ENCODE measurements around the gene ANO3.

The ANO3 gene

DNA sequence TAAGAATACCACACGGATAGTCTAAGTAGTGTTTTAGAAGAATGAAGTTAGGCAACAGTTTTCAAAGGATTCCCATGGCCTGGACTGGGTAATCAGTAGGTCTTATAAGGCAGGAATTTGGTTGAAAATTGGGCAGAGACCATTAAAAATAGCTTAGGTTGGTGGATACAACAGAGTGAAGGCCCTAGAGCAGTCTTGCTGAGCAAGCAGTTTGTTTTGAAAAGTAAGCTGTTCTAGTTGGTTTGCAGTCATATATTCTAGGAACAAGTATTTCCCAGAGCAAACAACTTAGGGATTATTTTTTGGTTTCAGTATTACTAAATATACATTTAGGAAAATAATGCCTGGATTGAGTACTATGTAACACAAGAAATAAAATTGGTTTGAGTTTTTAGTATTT is 175.3 kb downstream of the ANO3 start:
- Histone ChIP-seq H3K18ac (ENCODE audit: low read length) (no peak overlapping the region), H3K36me3 (ENCODE audit: control insufficient read depth, insufficient read depth, low read length) (no peaks in the 10 kb centered on the region), H3K27ac (ENCODE audit: low read depth, low read length) (no peak overlapping the region), H3K4me1 (ENCODE audit: control insufficient read depth, low read depth, low read length) (no peaks in the 10 kb centered on the region), H4K8ac (ENCODE audit: low read depth, low read length) (no peak overlapping the region), H3K9ac (ENCODE audit: low read length) (no peak overlapping the region), H2BK15ac (replicated peaks; ENCODE audit: low read depth) (no peak overlapping the region), H2BK5ac (ENCODE audit: low read length) (no peak overlapping the region), H3K23ac (ENCODE audit: low read length) (no peak overlapping the region), H4K5ac (ENCODE audit: low read length) (no peak overlapping the region), H2BK120ac (ENCODE audit: low read depth, low read length) (no peak overlapping the region), H3K79me2 (ENCODE audit: control insufficient read depth, insufficient read depth, low read length) (no peaks in the 10 kb centered on the region), H3K4me2 (ENCODE audit: low read length) (no peak overlapping the region), H3K4ac (ENCODE audit: low read depth, low read length) (no peak overlapping the region), H3K27me3 (ENCODE audit: insufficient read depth, low read length, poor library complexity) (no peaks in the 10 kb centered on the region), H3K79me1 (ENCODE audit: low read length) (no peaks in the 10 kb centered on the region), H2AK5ac (ENCODE audit: low read length) (no peak overlapping the region), H3K56ac (ENCODE audit: low read length) (no peak overlapping the region), H3K4me3 (ENCODE audit: low read length) (no peak overlapping the region)
- no peak for DNase-seq
- WGBS (ENCODE audit: extremely low coverage, insufficient coverage, low lambda C conversion rate): no CpG with 5 or more reads among the region's 1 CpG

DNA sequence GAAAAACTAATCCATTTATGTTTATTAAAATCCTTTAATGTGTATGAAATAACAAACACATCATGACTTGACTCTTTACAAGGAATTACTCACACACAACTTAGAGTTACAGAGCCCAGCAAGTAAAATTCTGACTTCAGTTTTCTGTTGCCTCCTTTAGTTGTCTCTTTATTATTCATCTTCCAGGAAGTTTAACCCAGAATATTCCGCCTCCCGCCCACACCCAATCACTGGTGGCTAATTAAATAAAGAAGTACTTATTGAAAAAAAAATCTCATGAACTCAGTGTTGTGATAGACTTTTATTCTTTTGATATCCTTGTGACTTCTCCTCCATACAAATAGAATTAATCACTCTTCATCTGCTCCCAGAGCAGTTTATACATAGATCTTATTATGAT is 178.2 kb downstream of the ANO3 start:
- Histone ChIP-seq H3K4me3 (ENCODE audit: low read length) (no peak overlapping the region), H3K27ac (ENCODE audit: low read depth, low read length) (no peak overlapping the region), H3K56ac (ENCODE audit: low read length) (no peak overlapping the region), H3K27me3 (ENCODE audit: insufficient read depth, low read length, poor library complexity) (no peaks in the 10 kb centered on the region), H2BK15ac (replicated peaks; ENCODE audit: low read depth) (no peak overlapping the region), H4K8ac (ENCODE audit: low read depth, low read length) (no peak overlapping the region), H3K36me3 (ENCODE audit: control insufficient read depth, insufficient read depth, low read length) (no peaks in the 10 kb centered on the region), H4K5ac (ENCODE audit: low read length) (no peak overlapping the region), H3K9ac (ENCODE audit: low read length) (no peak overlapping the region), H2BK120ac (ENCODE audit: low read depth, low read length) (no peak overlapping the region), H2AK5ac (ENCODE audit: low read length) (no peak overlapping the region), H3K4me2 (ENCODE audit: low read length) (no peak overlapping the region), H3K23ac (ENCODE audit: low read length) (no peak overlapping the region), H3K79me2 (ENCODE audit: control insufficient read depth, insufficient read depth, low read length) (no peaks in the 10 kb centered on the region), H2BK5ac (ENCODE audit: low read length) (no peak overlapping the region), H3K4me1 (ENCODE audit: control insufficient read depth, low read depth, low read length) (no peaks in the 10 kb centered on the region), H3K4ac (ENCODE audit: low read depth, low read length) (no peak overlapping the region), H3K18ac (ENCODE audit: low read length) (no peak overlapping the region), H3K79me1 (ENCODE audit: low read length) (no peaks in the 10 kb centered on the region)
- no peak for DNase-seq
- no CpG with 5 or more reads among the region's 2 CpGs for WGBS (ENCODE audit: extremely low coverage, insufficient coverage, low lambda C conversion rate)

DNA sequence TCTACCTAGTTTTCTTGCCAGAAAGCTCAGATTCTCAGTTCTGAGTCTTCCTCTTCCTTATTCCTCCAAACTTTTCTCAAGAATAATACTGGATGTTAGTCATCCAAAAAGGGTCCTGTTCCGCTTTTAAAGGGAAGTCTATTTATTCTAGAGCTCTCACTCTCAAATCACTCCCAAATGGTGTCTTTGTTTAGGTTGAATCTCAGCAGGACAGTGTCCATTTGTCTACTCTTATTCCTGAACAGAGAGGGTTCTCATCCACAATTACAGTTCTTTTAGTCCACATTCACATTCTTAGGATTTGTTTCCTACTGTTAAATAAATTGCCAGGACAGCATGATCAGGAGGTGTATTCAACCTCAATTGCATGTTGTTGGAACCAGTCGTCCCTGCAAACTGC is 178.8 kb downstream of the ANO3 start:
- Histone ChIP-seq H3K4me3 (ENCODE audit: low read length) (no peak overlapping the region), H3K56ac (ENCODE audit: low read length) (no peak overlapping the region), H4K8ac (ENCODE audit: low read depth, low read length) (no peak overlapping the region), H3K23ac (ENCODE audit: low read length) (no peak overlapping the region), H2AK5ac (ENCODE audit: low read length) (no peak overlapping the region), H3K9ac (ENCODE audit: low read length) (no peak overlapping the region), H2BK120ac (ENCODE audit: low read depth, low read length) (no peak overlapping the region), H4K5ac (ENCODE audit: low read length) (no peak overlapping the region), H3K79me2 (ENCODE audit: control insufficient read depth, insufficient read depth, low read length) (no peaks in the 10 kb centered on the region), H3K18ac (ENCODE audit: low read length) (no peak overlapping the region), H2BK5ac (ENCODE audit: low read length) (no peak overlapping the region), H3K4me1 (ENCODE audit: control insufficient read depth, low read depth, low read length) (no peaks in the 10 kb centered on the region), H3K4ac (ENCODE audit: low read depth, low read length) (no peak overlapping the region), H2BK15ac (replicated peaks; ENCODE audit: low read depth) (no peak overlapping the region), H3K36me3 (ENCODE audit: control insufficient read depth, insufficient read depth, low read length) (no peaks in the 10 kb centered on the region), H3K27me3 (ENCODE audit: insufficient read depth, low read length, poor library complexity) (no peaks in the 10 kb centered on the region), H3K27ac (ENCODE audit: low read depth, low read length) (no peak overlapping the region), H3K79me1 (ENCODE audit: low read length) (no peaks in the 10 kb centered on the region), H3K4me2 (ENCODE audit: low read length) (no peak overlapping the region)
- no peak for DNase-seq
- WGBS (ENCODE audit: extremely low coverage, insufficient coverage, low lambda C conversion rate): no CpG with 5 or more reads among the region's 2 CpGs

DNA sequence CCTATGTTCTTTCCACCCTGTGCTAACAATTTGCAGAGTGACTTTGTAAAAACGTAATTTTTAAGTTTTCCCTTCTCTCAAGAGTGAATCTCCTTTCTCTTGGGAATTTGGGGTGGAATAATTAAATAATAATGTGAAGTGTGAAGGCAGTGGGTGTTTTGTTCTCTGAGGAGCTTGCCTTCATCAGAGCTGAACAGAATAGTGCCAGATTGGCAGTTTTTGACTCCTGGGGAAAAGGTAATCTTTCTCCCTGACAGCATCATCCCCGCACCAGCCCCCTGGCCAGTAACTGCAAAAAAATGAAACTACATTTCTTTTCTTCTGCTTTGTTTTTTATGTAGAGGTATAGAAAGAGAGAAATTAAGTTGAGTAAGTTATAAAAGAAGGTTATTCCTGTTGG is 180.3 kb downstream of the ANO3 start:
- Histone ChIP-seq H3K23ac (ENCODE audit: low read length) (no peak overlapping the region), H3K18ac (ENCODE audit: low read length) (no peak overlapping the region), H4K8ac (ENCODE audit: low read depth, low read length) (no peak overlapping the region), H2AK5ac (ENCODE audit: low read length) (no peak overlapping the region), H3K56ac (ENCODE audit: low read length) (no peak overlapping the region), H3K79me1 (ENCODE audit: low read length) (no peaks in the 10 kb centered on the region), H2BK15ac (replicated peaks; ENCODE audit: low read depth) (no peak overlapping the region), H3K9ac (ENCODE audit: low read length) (no peak overlapping the region), H3K79me2 (ENCODE audit: control insufficient read depth, insufficient read depth, low read length) (no peaks in the 10 kb centered on the region), H3K4me1 (ENCODE audit: control insufficient read depth, low read depth, low read length) (no peaks in the 10 kb centered on the region), H3K36me3 (ENCODE audit: control insufficient read depth, insufficient read depth, low read length) (no peaks in the 10 kb centered on the region), H3K4me2 (ENCODE audit: low read length) (no peak overlapping the region), H3K4me3 (ENCODE audit: low read length) (no peak overlapping the region), H3K27ac (ENCODE audit: low read depth, low read length) (no peak overlapping the region), H2BK5ac (ENCODE audit: low read length) (no peak overlapping the region), H3K27me3 (ENCODE audit: insufficient read depth, low read length, poor library complexity) (no peaks in the 10 kb centered on the region), H3K4ac (ENCODE audit: low read depth, low read length) (no peak overlapping the region), H2BK120ac (ENCODE audit: low read depth, low read length) (no peak overlapping the region), H4K5ac (ENCODE audit: low read length) (no peak overlapping the region)
- no CpG with 5 or more reads among the region's 2 CpGs for WGBS (ENCODE audit: extremely low coverage, insufficient coverage, low lambda C conversion rate)
- DNase-seq: no peak

DNA sequence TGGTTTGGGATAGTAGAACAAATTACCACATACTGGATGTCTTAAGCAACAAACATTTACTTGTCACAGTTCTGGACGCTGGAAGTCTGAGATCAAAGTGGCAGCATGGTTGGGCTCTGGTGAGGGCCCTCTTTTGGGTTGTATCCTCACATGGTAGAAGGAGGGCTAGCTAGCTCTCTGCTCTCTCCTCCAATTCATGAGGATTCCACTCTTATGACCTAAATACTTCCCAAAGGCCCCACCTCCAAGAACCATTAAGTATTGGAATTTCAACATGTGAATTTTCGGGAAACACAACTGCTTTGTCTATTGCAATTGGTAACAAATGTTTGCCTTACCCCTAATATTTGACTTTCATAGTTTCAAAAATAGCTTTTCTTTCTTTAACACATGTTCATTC is 187.5 kb downstream of the ANO3 start:
- H3K18ac ChIP-seq (ENCODE audit: low read length): no peak overlapping the region
- H3K4me2 ChIP-seq (ENCODE audit: low read length): no peak overlapping the region
- H2BK120ac ChIP-seq (ENCODE audit: low read depth, low read length): no peak overlapping the region
- H3K4me3 ChIP-seq (ENCODE audit: low read length): no peak overlapping the region
- no peaks in the 10 kb centered on the region for H3K27me3 ChIP-seq (ENCODE audit: insufficient read depth, low read length, poor library complexity)
- no peaks in the 10 kb centered on the region for H3K79me2 ChIP-seq (ENCODE audit: control insufficient read depth, insufficient read depth, low read length)
- H4K5ac ChIP-seq (ENCODE audit: low read length): no peak overlapping the region
- no peak overlapping the region for H2BK15ac ChIP-seq (replicated peaks; ENCODE audit: low read depth)
- WGBS (ENCODE audit: extremely low coverage, insufficient coverage, low lambda C conversion rate): no CpG with 5 or more reads among the region's 2 CpGs
- H4K8ac ChIP-seq (ENCODE audit: low read depth, low read length): no peak overlapping the region
- H3K56ac ChIP-seq (ENCODE audit: low read length): no peak overlapping the region
- no peaks in the 10 kb centered on the region for H3K36me3 ChIP-seq (ENCODE audit: control insufficient read depth, insufficient read depth, low read length)
- DNase-seq: peak; percentile 5
- H3K27ac ChIP-seq (ENCODE audit: low read depth, low read length): no peak overlapping the region
- no peak overlapping the region for H3K23ac ChIP-seq (ENCODE audit: low read length)
- H3K9ac ChIP-seq (ENCODE audit: low read length): no peak overlapping the region
- no peak overlapping the region for H2BK5ac ChIP-seq (ENCODE audit: low read length)
- no peak overlapping the region for H2AK5ac ChIP-seq (ENCODE audit: low read length)
- no peak overlapping the region for H3K4ac ChIP-seq (ENCODE audit: low read depth, low read length)
- no peaks in the 10 kb centered on the region for H3K4me1 ChIP-seq (ENCODE audit: control insufficient read depth, low read depth, low read length)
- H3K79me1 ChIP-seq (ENCODE audit: low read length): no peaks in the 10 kb centered on the region

DNA sequence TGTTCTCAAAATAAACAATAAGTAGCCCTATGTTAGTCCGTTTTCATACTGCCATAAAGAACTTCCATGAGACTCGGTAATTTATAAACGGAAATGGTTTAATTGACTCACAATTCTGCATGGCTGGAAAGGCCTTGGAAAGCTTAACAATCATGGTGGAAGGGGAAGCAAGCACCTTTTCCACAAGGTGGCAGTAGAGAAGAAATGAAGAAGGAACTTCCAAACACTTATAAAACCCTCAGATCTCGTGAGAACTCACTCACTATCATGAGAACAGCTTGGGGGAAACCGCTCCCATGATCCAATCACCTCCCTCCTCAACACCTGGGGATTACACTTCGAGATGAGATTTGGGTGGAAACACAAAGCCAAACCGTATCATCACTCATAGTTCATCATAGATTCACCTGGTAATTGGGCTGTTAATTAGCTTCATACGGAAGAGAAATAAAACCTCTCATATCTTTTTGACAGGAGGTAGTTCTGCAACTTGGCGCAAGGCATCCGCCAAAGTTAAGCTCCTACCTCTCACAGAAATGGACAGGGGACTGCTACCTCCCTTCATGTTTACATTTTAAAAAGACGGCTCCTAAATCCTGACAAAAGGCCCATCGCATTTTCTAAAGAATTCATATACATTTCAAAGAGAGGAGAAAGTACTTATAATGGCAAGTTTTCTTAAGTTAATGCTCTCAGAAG is 191.1 kb downstream of the ANO3 start:
- H2BK15ac ChIP-seq (replicated peaks; ENCODE audit: low read depth): no peak overlapping the region
- H3K27me3 ChIP-seq (ENCODE audit: insufficient read depth, low read length, poor library complexity): no peaks in the 10 kb centered on the region
- no peak overlapping the region for H3K23ac ChIP-seq (ENCODE audit: low read length)
- no peak overlapping the region for H3K4ac ChIP-seq (ENCODE audit: low read depth, low read length)
- H3K27ac ChIP-seq (ENCODE audit: low read depth, low read length): no peak overlapping the region
- no peaks in the 10 kb centered on the region for H3K4me1 ChIP-seq (ENCODE audit: control insufficient read depth, low read depth, low read length)
- no peaks in the 10 kb centered on the region for H3K79me2 ChIP-seq (ENCODE audit: control insufficient read depth, insufficient read depth, low read length)
- H3K4me3 ChIP-seq (ENCODE audit: low read length): peak overlapping the region; percentile 31
- H3K36me3 ChIP-seq (ENCODE audit: control insufficient read depth, insufficient read depth, low read length): no peaks in the 10 kb centered on the region
- H3K4me2 ChIP-seq (ENCODE audit: low read length): peak overlapping the region; percentile 39
- no peak overlapping the region for H2BK120ac ChIP-seq (ENCODE audit: low read depth, low read length)
- no peak overlapping the region for H4K8ac ChIP-seq (ENCODE audit: low read depth, low read length)
- H2AK5ac ChIP-seq (ENCODE audit: low read length): no peak overlapping the region
- peak; percentile 90 for DNase-seq
- H3K18ac ChIP-seq (ENCODE audit: low read length): no peak overlapping the region
- H4K5ac ChIP-seq (ENCODE audit: low read length): no peak overlapping the region
- H2BK5ac ChIP-seq (ENCODE audit: low read length): no peak overlapping the region
- H3K9ac ChIP-seq (ENCODE audit: low read length): peak overlapping the region; percentile 28
- no peaks in the 10 kb centered on the region for H3K79me1 ChIP-seq (ENCODE audit: low read length)
- H3K56ac ChIP-seq (ENCODE audit: low read length): peak overlapping the region; percentile 62
- no CpG with 5 or more reads among the region's 12 CpGs for WGBS (ENCODE audit: extremely low coverage, insufficient coverage, low lambda C conversion rate)
